MCF 10A (cell line): Measurements from ENCODE around the gene PELO. TPM values are rescaled to one million over a fixed set of nuclear protein-coding genes. Genes with fewer than 3 reads are reported as not detected.

Experiments
- BruUV-seq: library from RNA; stranded (reverse); fragments of 400-500 nt; replicated peaks from 2 replicates; lab custom pipeline; 2021; lab: Mats Ljungman, UMichigan
- CTCF ChIA-PET: fragments of 300-600 bp; sonication (Branson Sonifier 250); formaldehyde crosslinking; extraction: SDS; loops from one replicate; lab custom pipeline; 2021; ENCODE audit warnings: antibody characterized with exemption, inconsistent platforms; lab: Yijun Ruan, JAX
- POLR2A ChIA-PET: fragments of 300-600, 350-650 bp; sonication (Branson Sonifier 250); formaldehyde crosslinking; extraction: SDS; loops from one replicate; lab custom pipeline; 2020; ENCODE audit warnings: antibody characterized with exemption, inconsistent platforms; lab: Yijun Ruan, JAX
- DNase-seq: peaks from one replicate; pipeline ENCODE4 v3.0.0-alpha.2; 2018; ENCODE audit not compliant: unreplicated experiment
- H3K27ac Mint-ChIP-seq: one replicate; pipeline ENCODE4 v1.8.0; 2022; ENCODE audit warnings: mild to moderate bottlenecking, low read depth, mixed read lengths; ENCODE audit not compliant: unreplicated experiment
- H3K27me3 Mint-ChIP-seq: one replicate; pipeline ENCODE4 v1.8.0; 2022; ENCODE audit warnings: mixed read lengths; ENCODE audit not compliant: insufficient read depth, unreplicated experiment
- H3K36me3 Mint-ChIP-seq: one replicate; pipeline ENCODE4 v1.8.0; 2022; ENCODE audit warnings: mild to moderate bottlenecking, moderate library complexity, mixed read lengths; ENCODE audit not compliant: insufficient read depth, unreplicated experiment
- H3K4me1 Mint-ChIP-seq: one replicate; pipeline ENCODE4 v1.8.0; 2022; ENCODE audit warnings: mixed read lengths; ENCODE audit not compliant: insufficient read depth, unreplicated experiment
- H3K4me3 Mint-ChIP-seq: one replicate; pipeline ENCODE4 v1.8.0; 2022; ENCODE audit warnings: mild to moderate bottlenecking, moderate library complexity, mixed read lengths; ENCODE audit not compliant: unreplicated experiment
- H3K9me3 Mint-ChIP-seq: one replicate; pipeline ENCODE4 v1.8.0; 2022; ENCODE audit warnings: mixed read lengths; ENCODE audit not compliant: unreplicated experiment
- intact Hi-C: fragments of 100-400 bp; cut with micrococcal nuclease; formaldehyde crosslinking; loops from 2 replicates; pipeline ENCODE4 v1.14.1; 2022
- total RNA-seq: library from RNA; stranded (reverse); gene quantifications from 2 replicates; pipeline ENCODE4 v1.2.3, GENCODE V29; 2022
- TF ChIP-seq, protein P1 (sequence below): fragments of 200-600 bp; IDR thresholded peaks from one replicate; pipeline ENCODE4 v1.8.0; 2022; ENCODE audit warnings: antibody characterized with exemption, mild to moderate bottlenecking; ENCODE audit not compliant: unreplicated experiment

The PELO gene
- total RNA-seq, 1 experiment from 2014 or later = 22.5 TPM

GRCh38 chr5:52810426-52810825 lies 22.7 kb downstream of the PELO start:
- Mint-ChIP-seq H3K27ac (no peak overlapping the region), H3K9me3 (no peaks in the 10 kb centered on the region), H3K36me3 (peaks cover 7% of the 10 kb centered on the region), H3K27me3 (no peaks in the 10 kb centered on the region), H3K4me1 (peaks cover 14% of the 10 kb centered on the region), H3K4me3 (no peak overlapping the region)
- intact Hi-C loops = loop anchor here (10.0 kb wide), 1 partner anchor 54 kb away; no protein-coding TSS in a partner anchor
- ChIA-PET POLR2A (interaction anchor here (6.0 kb wide), 1 partner anchor 10 kb away, joined by 51 read pairs; no protein-coding TSS in a partner anchor), CTCF (interaction anchor here (0.7 to 1.0 kb wide), 2 partner anchors 55 to 138 kb away, joined by 3 read pairs; no protein-coding TSS in a partner anchor)
- no TSS peak for BruUV-seq
- no peak for DNase-seq
- TF ChIP-seq, protein P1, sequence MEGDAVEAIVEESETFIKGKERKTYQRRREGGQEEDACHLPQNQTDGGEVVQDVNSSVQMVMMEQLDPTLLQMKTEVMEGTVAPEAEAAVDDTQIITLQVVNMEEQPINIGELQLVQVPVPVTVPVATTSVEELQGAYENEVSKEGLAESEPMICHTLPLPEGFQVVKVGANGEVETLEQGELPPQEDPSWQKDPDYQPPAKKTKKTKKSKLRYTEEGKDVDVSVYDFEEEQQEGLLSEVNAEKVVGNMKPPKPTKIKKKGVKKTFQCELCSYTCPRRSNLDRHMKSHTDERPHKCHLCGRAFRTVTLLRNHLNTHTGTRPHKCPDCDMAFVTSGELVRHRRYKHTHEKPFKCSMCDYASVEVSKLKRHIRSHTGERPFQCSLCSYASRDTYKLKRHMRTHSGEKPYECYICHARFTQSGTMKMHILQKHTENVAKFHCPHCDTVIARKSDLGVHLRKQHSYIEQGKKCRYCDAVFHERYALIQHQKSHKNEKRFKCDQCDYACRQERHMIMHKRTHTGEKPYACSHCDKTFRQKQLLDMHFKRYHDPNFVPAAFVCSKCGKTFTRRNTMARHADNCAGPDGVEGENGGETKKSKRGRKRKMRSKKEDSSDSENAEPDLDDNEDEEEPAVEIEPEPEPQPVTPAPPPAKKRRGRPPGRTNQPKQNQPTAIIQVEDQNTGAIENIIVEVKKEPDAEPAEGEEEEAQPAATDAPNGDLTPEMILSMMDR = no peak

- BruUV-seq = no TSS peak
- TF ChIP-seq, protein P1 = no peak
- peaks cover 2% of the 10 kb centered on the region for H3K36me3 Mint-ChIP-seq
- ChIA-PET CTCF (interaction anchor here (0.7 to 1.4 kb wide), 3 partner anchors 44 to 137 kb away, joined by 3 to 4 read pairs (median 3); no protein-coding TSS in a partner anchor), POLR2A (interaction anchor here (0.5 to 6.0 kb wide), 3 partner anchors 8 to 178 kb away, joined by 3 to 51 read pairs (median 3); partner anchors contain the start of gene ITGA2)
- no peak overlapping the region for H3K4me3 Mint-ChIP-seq
- H3K4me1 Mint-ChIP-seq = peaks cover 13% of the 10 kb centered on the region
- H3K27ac Mint-ChIP-seq = no peak overlapping the region
- intact Hi-C loops = loop anchor here (10.0 kb wide), 1 partner anchor 54 kb away; no protein-coding TSS in a partner anchor
- H3K9me3 Mint-ChIP-seq = no peaks in the 10 kb centered on the region
- no peaks in the 10 kb centered on the region for H3K27me3 Mint-ChIP-seq
- peak; percentile 79 for DNase-seq
Observed at GRCh38 chr5:52811067-52811749, 23.5 kb downstream of the PELO start.

DNA sequence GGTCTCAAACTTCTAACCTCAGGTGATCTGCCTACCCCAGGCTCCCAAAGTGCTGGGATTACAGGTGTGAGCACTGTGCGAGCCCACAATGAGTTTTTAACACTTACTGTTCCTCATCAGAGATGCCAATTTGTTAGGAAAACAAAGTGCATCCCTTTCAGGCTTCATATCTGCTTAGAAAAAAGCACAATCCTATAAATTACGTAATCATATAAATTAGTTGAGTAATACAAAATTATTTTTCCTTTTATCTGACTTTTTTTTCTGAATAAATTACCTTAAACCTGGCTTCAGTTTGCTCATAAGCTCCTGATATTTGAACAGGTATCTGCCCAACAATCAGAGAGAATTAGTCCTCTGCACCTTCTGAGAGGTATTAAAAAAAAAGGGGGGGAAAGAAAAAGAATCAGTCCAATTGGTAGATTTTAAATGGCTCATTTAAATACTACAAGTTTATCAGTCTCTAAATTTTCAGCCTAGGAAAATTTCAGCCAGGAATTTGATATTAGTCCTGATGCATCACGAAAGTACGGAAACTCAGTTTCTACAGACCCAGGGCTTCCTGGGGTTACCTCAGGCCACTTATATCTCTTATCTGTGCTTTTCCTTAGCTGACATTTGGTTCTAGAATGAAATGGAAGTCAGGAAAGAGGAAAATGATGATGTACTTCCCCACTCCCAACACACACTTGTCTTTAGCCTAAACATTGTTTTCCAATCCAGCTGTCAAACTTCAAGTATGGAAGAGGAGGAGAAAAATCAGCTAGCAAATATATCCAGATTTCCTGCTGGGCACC lies 26.8 kb downstream of the PELO start:
- ChIA-PET POLR2A (interaction anchor here (1.0 to 6.0 kb wide), 2 partner anchors 11 to 14 kb away, joined by 4 to 51 read pairs; no protein-coding TSS in a partner anchor), CTCF (interaction anchor here (0.7 to 1.5 kb wide), 5 partner anchors 10 to 118 kb away, joined by 3 to 5 read pairs (median 3); no protein-coding TSS in a partner anchor)
- no peaks in the 10 kb centered on the region for H3K27me3 Mint-ChIP-seq
- H3K27ac Mint-ChIP-seq = no peak overlapping the region
- no peak overlapping the region for H3K4me3 Mint-ChIP-seq
- TF ChIP-seq, protein P1 = no peak
- H3K9me3 Mint-ChIP-seq = no peaks in the 10 kb centered on the region
- no peak for DNase-seq
- no TSS peak for BruUV-seq
- H3K36me3 Mint-ChIP-seq = no peaks in the 10 kb centered on the region
- peaks cover 9% of the 10 kb centered on the region for H3K4me1 Mint-ChIP-seq
- intact Hi-C loops = loop anchor here (10.0 kb wide), 1 partner anchor 50 kb away; no protein-coding TSS in a partner anchor
